A549 treated with AZD2906 at 1 μM for 4 hours (cell line): Measurements from ENCODE around the gene DNAJA4. TPM values are rescaled to one million over a fixed set of nuclear protein-coding genes. Genes with fewer than 3 reads are reported as not detected.

Experiments
- total RNA-seq: library from RNA; stranded (reverse); fragments of 200-300 nt; extraction: Qiagen RNA extraction; gene quantifications from 5 replicates; pipeline ENCODE4 v1.2.3, GENCODE V29; 2022

Gene DNAJA4
- total RNA-seq: 0.06 to 0.11 TPM (median 0.10 TPM) in 3 of 5 replicates, not detected in the others

DNA sequence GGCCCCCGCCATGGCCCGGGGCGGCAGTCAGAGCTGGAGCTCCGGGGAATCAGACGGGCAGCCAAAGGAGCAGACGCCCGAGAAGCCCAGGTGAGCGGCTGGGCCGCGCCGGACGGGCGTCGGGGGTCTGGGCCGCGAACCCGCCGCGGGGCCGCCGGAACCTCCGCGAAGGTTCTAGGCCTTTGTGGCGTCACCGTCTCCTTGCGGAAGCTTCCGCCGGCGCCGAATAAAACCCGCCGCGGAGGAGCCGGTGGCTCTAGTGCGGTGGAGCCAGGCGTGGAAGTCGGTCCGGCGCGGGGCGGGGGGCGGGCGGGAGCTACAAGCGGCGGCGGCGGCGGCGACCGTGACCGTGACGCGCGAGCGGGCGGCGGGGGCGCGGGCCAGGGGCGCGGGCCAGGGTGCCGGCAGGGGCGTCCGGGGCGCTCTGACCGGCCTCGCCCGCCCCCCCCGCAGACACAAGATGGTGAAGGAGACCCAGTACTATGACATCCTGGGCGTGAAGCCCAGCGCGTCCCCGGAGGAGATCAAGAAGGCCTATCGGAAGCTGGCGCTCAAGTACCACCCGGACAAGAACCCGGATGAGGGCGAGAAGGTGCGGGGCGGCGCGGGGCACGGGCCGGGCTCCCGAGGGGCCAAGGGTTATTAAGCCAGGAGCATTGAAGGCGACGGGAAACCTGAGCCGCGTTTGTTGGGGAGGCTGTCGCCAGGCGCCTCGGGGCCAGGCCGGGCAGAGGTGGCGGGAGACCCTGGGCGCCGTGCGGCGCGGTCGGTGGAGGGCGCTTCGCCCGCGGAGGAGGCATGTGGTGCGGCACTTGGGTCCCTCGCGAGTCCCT lies at the start of gene DNAJA4:
Gene DNAJA4, plus strand, starts transcription at position 259 of the 833 bp plus-strand sequence. Its CDS starts 202 bp downstream, at position 461.

DNA sequence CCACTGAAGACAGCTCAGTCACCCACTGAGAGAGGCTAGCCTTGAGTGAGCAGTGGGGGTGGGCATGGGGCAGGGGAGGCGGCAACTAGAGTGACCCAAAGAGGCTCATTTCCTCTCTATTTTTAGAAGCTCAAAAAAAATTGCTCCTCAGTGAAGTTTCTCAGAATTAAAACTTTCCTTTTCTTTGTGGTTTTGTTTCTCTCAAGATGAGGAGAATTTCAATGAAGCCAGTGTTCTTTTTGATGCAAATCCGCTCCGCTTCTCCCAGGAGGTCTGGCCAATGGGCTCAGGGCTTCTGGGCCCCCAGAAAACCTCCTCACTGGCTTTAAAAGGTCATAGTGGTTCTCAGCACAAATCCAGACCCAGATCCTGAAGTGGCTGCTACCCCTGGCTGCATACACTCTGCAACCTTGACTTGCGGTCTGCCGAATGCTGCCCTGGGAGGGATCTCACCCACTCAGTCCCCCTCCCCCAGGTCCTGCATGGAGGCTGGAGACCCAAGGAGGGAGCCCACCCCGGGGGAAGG lies 29.8 kb upstream of the DNAJA4 start, which contains the start of gene ACSBG1:
Gene ACSBG1, minus strand, starts transcription at position 51 of the 526 bp plus-strand sequence. CDS start 64 bp downstream, outside the sequence.

DNA sequence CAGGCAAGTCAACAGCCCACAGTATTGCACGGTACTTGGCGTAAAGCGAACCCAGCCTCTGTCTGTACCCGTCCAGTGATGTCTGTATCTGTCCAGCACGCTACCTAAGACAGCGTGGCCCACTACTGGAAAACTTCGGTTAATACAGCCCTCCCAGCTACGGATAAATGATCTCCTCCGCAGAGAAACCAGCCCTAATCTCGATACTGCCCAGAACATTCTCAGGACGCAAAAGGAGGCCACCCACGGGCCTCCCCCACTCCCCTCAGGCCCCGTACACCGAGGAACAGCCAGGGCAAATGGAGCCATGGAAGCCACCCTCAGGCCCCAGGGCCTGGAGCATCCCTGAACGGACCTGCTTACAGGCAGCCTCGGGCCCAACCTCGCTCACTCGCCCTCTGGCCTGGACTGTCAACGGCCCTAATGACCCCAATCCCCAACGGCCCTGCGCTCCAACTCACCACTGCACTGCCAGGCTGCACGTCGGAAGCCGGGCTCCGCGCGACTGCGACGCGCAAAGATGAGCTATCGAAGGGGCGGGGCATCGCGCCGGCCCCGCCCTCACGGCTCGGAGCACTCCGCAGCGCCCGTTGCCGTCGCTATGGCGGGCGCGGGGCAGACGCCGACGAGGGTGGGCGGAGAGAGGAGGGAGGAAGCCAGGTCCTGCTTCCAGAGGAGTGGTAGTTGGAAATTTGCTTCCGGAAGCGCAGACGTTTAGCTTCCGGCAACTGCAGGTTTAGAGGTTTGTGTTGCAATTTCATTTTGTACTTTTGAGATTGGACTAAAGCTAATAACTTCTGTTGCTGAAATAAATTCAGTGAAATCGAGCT lies 35.0 kb downstream of the DNAJA4 start, which contains the start of gene SKIC8:
Gene SKIC8, minus strand, starts transcription at position 509 of the 830 bp plus-strand sequence. CDS start 3,923 bp downstream, outside the sequence.

Other genes starting within 250 kb of the DNAJA4 start
- gene TBC1D2B, start 186.9 kb upstream of the DNAJA4 start, total RNA-seq: 14.6 to 17.6 TPM (median 15.7 TPM) in 5 replicates
- gene SH2D7, start 172.0 kb upstream of the DNAJA4 start, total RNA-seq: not detected in 5 replicates
- gene CIB2, start 133.1 kb upstream of the DNAJA4 start, total RNA-seq: 24.4 to 28.2 TPM (median 28.0 TPM) in 5 replicates
- gene IDH3A, start 115.2 kb upstream of the DNAJA4 start, total RNA-seq: 63.4 to 90.4 TPM (median 64.7 TPM) in 5 replicates
- gene ACSBG1, start 30.0 kb upstream of the DNAJA4 start, total RNA-seq: 0.10 to 0.48 TPM (median 0.26 TPM) in 5 replicates
- 79.3 to 124 TPM (median 84.3 TPM) in 5 replicates for gene SKIC8, start 35.0 kb downstream of the DNAJA4 start, total RNA-seq
- gene CRABP1, start 75.8 kb downstream of the DNAJA4 start, total RNA-seq: 0.98 to 2.4 TPM (median 1.8 TPM) in 5 replicates
- 31.9 to 44.9 TPM (median 40.6 TPM) in 5 replicates for gene IREB2, start 173.7 kb downstream of the DNAJA4 start, total RNA-seq
- 5.8 to 8.9 TPM (median 6.3 TPM) in 5 replicates for gene HYKK, start 243.0 kb downstream of the DNAJA4 start, total RNA-seq